HL-60 (cell line): Measurements from ENCODE around the gene ANO1.

Source experiments
- GABPA ChIP-seq: IDR thresholded peaks from 2 replicates; pipeline ENCODE4 v1.6.1; 2012; ENCODE audit warnings: low read depth
- POLR2AphosphoS5 ChIP-seq: IDR thresholded peaks from 2 replicates; pipeline ENCODE4 v1.6.1; 2012; ENCODE audit warnings: low read depth
- TF ChIP-seq, protein P1 (sequence below): IDR thresholded peaks from one replicate; pipeline ENCODE4 v1.5.1; 2011; ENCODE audit warnings: low read length, control low read depth, inconsistent platforms; ENCODE audit not compliant: insufficient read depth
- TF ChIP-seq, protein P2 (sequence below): IDR thresholded peaks from 2 replicates; pipeline ENCODE4 v1.6.1; 2012; ENCODE audit warnings: low read depth; ENCODE audit not compliant: insufficient replicate concordance

DNA sequence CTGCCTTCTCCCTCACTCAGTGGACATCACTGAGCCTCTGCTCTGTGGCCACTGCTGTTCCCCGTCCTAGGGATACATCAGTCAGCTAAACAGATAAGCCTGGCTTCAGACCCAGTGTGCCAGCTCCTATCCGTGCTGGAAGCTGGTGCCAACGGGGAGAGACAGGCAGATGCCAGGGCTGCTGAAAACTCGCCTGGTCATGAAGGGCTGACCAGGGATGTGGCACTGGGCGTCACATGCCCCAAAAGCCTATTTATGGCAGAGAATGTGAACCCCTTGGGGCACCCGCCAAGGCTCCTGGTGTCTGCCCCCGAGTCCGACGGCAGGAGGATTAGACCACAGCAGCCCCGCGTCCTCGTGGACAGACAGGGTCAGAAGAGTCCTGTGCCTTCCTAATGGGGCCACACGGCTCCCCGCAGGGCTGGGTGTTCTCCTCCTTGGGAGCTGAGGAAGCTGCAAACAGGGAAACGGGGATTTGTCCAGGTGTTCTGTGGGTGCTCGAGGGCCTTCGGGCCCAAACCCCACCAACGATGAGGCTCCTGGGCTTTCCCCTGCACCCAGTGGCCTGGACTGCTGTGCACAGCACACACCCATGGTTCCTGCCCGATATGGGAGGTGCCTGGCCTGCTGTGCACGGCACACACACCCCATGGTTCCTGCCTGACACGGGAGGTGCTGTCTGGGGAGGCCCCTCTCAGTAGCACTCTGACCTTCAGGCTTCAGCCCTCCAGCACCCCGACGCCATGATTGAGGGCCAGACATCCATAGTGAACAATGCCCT lies 19.9 kb downstream of the ANO1 start:
- TF ChIP-seq POLR2AphosphoS5 (no peak), GABPA (no peak)
- TF ChIP-seq, protein P1, sequence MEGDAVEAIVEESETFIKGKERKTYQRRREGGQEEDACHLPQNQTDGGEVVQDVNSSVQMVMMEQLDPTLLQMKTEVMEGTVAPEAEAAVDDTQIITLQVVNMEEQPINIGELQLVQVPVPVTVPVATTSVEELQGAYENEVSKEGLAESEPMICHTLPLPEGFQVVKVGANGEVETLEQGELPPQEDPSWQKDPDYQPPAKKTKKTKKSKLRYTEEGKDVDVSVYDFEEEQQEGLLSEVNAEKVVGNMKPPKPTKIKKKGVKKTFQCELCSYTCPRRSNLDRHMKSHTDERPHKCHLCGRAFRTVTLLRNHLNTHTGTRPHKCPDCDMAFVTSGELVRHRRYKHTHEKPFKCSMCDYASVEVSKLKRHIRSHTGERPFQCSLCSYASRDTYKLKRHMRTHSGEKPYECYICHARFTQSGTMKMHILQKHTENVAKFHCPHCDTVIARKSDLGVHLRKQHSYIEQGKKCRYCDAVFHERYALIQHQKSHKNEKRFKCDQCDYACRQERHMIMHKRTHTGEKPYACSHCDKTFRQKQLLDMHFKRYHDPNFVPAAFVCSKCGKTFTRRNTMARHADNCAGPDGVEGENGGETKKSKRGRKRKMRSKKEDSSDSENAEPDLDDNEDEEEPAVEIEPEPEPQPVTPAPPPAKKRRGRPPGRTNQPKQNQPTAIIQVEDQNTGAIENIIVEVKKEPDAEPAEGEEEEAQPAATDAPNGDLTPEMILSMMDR, result no peak
- TF ChIP-seq, protein P2, sequence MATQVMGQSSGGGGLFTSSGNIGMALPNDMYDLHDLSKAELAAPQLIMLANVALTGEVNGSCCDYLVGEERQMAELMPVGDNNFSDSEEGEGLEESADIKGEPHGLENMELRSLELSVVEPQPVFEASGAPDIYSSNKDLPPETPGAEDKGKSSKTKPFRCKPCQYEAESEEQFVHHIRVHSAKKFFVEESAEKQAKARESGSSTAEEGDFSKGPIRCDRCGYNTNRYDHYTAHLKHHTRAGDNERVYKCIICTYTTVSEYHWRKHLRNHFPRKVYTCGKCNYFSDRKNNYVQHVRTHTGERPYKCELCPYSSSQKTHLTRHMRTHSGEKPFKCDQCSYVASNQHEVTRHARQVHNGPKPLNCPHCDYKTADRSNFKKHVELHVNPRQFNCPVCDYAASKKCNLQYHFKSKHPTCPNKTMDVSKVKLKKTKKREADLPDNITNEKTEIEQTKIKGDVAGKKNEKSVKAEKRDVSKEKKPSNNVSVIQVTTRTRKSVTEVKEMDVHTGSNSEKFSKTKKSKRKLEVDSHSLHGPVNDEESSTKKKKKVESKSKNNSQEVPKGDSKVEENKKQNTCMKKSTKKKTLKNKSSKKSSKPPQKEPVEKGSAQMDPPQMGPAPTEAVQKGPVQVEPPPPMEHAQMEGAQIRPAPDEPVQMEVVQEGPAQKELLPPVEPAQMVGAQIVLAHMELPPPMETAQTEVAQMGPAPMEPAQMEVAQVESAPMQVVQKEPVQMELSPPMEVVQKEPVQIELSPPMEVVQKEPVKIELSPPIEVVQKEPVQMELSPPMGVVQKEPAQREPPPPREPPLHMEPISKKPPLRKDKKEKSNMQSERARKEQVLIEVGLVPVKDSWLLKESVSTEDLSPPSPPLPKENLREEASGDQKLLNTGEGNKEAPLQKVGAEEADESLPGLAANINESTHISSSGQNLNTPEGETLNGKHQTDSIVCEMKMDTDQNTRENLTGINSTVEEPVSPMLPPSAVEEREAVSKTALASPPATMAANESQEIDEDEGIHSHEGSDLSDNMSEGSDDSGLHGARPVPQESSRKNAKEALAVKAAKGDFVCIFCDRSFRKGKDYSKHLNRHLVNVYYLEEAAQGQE, result no peak
